Hepatocyte (in vitro differentiated cells): ENCODE measurements around the gene CHST11. TPM values are rescaled to one million over a fixed set of nuclear protein-coding genes. Genes with fewer than 3 reads are reported as not detected.

Experiments used
- DNase-seq: peaks from one replicate; pipeline ENCODE4 v3.0.0-alpha.2; 2016; ENCODE audit warnings: low spot score
- H2AFZ ChIP-seq: fragments of 200-600 bp; sonication (generic); 2 replicates; pipeline ENCODE4 v1.6.0; 2016; ENCODE audit warnings: antibody characterized with exemption, mild to moderate bottlenecking
- H3K27ac ChIP-seq: fragments of 200-600 bp; sonication (generic); 2 replicates; pipeline ENCODE4 v1.5.1; 2016; ENCODE audit warnings: mild to moderate bottlenecking
- H3K27me3 ChIP-seq: fragments of 200-600 bp; sonication (generic); 2 replicates; pipeline ENCODE4 v1.6.1; 2016
- H3K36me3 ChIP-seq: fragments of 200-600 bp; sonication (generic); replicated peaks from 2 replicates; pipeline ENCODE4 v1.5.1; 2016; ENCODE audit warnings: low read depth; ENCODE audit not compliant: insufficient read depth
- H3K4me1 ChIP-seq: fragments of 200-600 bp; sonication (generic); 2 replicates; pipeline ENCODE4 v1.5.1; 2016; ENCODE audit warnings: mild to moderate bottlenecking, moderate library complexity; ENCODE audit not compliant: insufficient read depth
- H3K4me2 ChIP-seq: fragments of 200-600 bp; sonication (generic); 2 replicates; pipeline ENCODE4 v1.6.0; 2016
- H3K4me3 ChIP-seq: fragments of 200-600 bp; sonication (generic); 2 replicates; pipeline ENCODE4 v1.5.1; 2016; ENCODE audit warnings: mild to moderate bottlenecking
- H3K79me2 ChIP-seq: fragments of 200-600 bp; sonication (generic); 2 replicates; pipeline ENCODE4 v1.6.0; 2017; ENCODE audit warnings: mild to moderate bottlenecking
- H3K9me2 ChIP-seq: fragments of 200-600 bp; sonication (generic); replicated peaks from 2 replicates; pipeline ENCODE4 v1.6.0; 2017; ENCODE audit warnings: mild to moderate bottlenecking; ENCODE audit not compliant: insufficient read depth
- H3K9me3 ChIP-seq: fragments of 200-600 bp; sonication (generic); 2 replicates; pipeline ENCODE4 v1.5.1; 2016; ENCODE audit warnings: low read depth, mild to moderate bottlenecking
- H4K20me1 ChIP-seq: fragments of 200-600 bp; sonication (generic); 2 replicates; pipeline ENCODE4 v1.6.0; 2016; ENCODE audit warnings: mild to moderate bottlenecking; ENCODE audit not compliant: insufficient read depth, poor library complexity, severe bottlenecking
- EZH2 ChIP-seq: fragments of 200-600 bp; sonication (generic); IDR thresholded peaks from 2 replicates; pipeline ENCODE4 v1.6.1; 2016; ENCODE audit warnings: antibody characterized with exemption, mild to moderate bottlenecking, borderline replicate concordance
- EZH2phosphoT487 ChIP-seq: fragments of 200-600 bp; sonication (generic); IDR thresholded peaks from one replicate; pipeline ENCODE4 v1.6.1; 2018; ENCODE audit warnings: antibody characterized with exemption, mild to moderate bottlenecking, low read depth, moderate library complexity; ENCODE audit not compliant: unreplicated experiment, severe bottlenecking
- whole genome bisulfite sequencing: methylation state at CpG from one replicate; pipeline ENCODE4 v1.1.6; 2016; ENCODE audit warnings: low lambda C conversion rate; ENCODE audit errors: missing lambda C conversion rate; 5-methylcytosine and 5-hydroxymethylcytosine counted together
- polyA plus RNA-seq: library from polyadenylated mRNA; unstranded; fragments of >200 nt; fragmentation: Nextera tagmentation; extraction: Ambion mirVana; gene quantifications from 2 replicates; pipeline ENCODE4 v1.2.1, GENCODE V29; 2016
- total RNA-seq: library from RNA; depleted of rRNA; stranded (reverse); fragments of >200 nt; gene quantifications from 2 replicates; pipeline ENCODE4 v1.2.3, GENCODE V29; 2014
- TF ChIP-seq, protein P1 (sequence below): fragments of 200-600 bp; sonication (generic); IDR thresholded peaks from 2 replicates; pipeline ENCODE4 v1.5.1; 2016; ENCODE audit warnings: antibody characterized with exemption, mild to moderate bottlenecking; ENCODE audit not compliant: poor library complexity

Gene CHST11
- total and polyA plus RNA-seq, 2 experiments from 2014 or later: 5.2 to 8.9 TPM

DNA sequence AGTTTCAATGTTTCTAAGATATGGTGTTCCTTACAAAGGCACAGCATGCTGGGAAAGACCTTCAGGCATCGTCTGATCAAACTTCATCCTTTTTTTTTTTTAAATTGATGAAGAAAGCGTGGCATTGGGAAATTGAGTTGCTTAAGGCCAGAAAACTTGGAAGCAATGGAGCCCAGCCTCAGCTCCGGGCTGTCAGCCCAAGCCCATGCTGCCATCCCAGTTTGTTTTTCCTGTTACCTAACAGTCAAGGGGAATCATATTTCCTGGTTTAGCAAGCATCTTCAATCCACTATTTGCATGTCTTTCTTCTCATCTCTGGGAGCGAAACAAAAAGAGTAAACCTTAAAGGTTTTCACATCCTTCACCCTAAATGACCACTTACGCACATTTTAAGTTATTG, 200.2 kb downstream of the CHST11 start:
- no peak overlapping the region for H3K4me3 ChIP-seq
- H3K9me2 ChIP-seq: no peaks in the 10 kb centered on the region
- no peak for DNase-seq
- H3K4me2 ChIP-seq: no peak overlapping the region
- H3K27me3 ChIP-seq: no peaks in the 10 kb centered on the region
- H3K36me3 ChIP-seq: no peaks in the 10 kb centered on the region
- H3K27ac ChIP-seq: no peak overlapping the region
- WGBS: 89% methylated on average over 5 of the region's 5 CpGs
- H4K20me1 ChIP-seq: no peaks in the 10 kb centered on the region
- H3K9me3 ChIP-seq: no peaks in the 10 kb centered on the region
- H3K4me1 ChIP-seq: no peaks in the 10 kb centered on the region
- no peaks in the 10 kb centered on the region for H3K79me2 ChIP-seq
- TF ChIP-seq EZH2phosphoT487 (no peak), EZH2 (no peak)
- TF ChIP-seq, protein P1, sequence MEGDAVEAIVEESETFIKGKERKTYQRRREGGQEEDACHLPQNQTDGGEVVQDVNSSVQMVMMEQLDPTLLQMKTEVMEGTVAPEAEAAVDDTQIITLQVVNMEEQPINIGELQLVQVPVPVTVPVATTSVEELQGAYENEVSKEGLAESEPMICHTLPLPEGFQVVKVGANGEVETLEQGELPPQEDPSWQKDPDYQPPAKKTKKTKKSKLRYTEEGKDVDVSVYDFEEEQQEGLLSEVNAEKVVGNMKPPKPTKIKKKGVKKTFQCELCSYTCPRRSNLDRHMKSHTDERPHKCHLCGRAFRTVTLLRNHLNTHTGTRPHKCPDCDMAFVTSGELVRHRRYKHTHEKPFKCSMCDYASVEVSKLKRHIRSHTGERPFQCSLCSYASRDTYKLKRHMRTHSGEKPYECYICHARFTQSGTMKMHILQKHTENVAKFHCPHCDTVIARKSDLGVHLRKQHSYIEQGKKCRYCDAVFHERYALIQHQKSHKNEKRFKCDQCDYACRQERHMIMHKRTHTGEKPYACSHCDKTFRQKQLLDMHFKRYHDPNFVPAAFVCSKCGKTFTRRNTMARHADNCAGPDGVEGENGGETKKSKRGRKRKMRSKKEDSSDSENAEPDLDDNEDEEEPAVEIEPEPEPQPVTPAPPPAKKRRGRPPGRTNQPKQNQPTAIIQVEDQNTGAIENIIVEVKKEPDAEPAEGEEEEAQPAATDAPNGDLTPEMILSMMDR: no peak
- no peak overlapping the region for H2AFZ ChIP-seq

DNA sequence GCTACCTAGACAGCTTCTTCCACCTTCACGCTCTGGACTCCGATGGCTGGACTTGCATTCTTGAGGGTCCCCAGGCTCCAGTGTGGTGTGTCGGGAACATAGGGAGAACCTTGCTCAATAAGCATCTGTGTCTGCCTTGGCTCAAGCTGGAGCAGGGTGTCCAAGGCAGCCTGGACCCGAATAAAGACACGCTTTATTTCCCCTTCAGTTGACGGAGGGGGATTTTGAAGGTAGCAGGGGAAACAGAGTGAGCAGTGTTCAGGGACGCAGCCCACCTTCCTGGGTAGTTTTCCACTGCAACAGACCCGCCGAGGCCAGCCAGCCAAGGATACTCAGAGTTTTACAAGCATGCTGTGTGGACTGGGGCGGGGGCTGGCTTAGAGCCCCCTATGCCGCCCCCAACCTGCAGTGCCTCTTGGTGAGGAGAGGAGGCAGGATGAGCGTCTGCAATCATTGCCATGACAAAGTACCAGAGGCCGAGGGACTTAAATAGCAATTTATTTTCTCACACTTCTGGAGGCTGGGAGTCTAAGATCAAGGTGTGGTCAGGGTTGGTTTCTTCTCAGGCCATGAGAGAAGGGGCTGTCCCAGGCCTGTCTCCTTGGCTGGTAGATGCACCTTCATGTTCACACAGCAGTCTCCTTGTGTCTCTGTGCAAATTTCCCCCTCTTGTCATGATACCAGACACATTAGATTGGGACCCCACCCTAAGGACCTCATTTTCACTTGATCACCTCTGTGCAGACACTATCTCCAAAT, 201.2 kb downstream of the CHST11 start:
- Histone ChIP-seq H4K20me1 (no peaks in the 10 kb centered on the region), H3K4me3 (no peak overlapping the region), H3K79me2 (no peaks in the 10 kb centered on the region), H3K27me3 (no peaks in the 10 kb centered on the region), H2AFZ (no peak overlapping the region), H3K9me3 (no peaks in the 10 kb centered on the region), H3K4me2 (no peak overlapping the region), H3K9me2 (no peaks in the 10 kb centered on the region), H3K27ac (no peak overlapping the region), H3K36me3 (no peaks in the 10 kb centered on the region), H3K4me1 (no peaks in the 10 kb centered on the region)
- TF ChIP-seq EZH2 (no peak), EZH2phosphoT487 (no peak)
- TF ChIP-seq, protein P1: no peak
- WGBS: 78% methylated on average over 13 of the region's 13 CpGs
- no peak for DNase-seq

DNA sequence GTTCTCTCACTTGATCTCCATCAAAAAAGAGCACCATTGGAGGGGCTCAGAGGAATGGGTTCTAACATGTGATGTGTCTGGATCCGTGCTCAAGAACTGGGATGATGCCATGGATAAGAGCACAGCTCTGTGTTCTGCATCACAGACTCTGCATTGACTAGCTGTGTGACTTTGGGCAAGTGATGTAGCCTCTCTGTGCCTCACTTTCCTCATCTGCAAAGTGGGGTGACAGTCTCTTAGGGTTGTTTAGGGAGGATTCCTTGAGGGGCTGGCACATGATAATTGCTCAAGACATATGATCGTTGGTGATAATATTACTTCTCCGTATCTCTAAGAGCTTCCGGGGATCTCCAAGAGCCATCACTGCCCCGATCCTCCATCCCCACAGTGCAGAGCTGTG, 202.3 kb downstream of the CHST11 start:
- 96% methylated on average over 5 of the region's 5 CpGs for WGBS
- DNase-seq: no peak
- Histone ChIP-seq H3K9me2 (no peaks in the 10 kb centered on the region), H3K4me3 (no peak overlapping the region), H3K4me1 (no peaks in the 10 kb centered on the region), H2AFZ (no peak overlapping the region), H3K79me2 (no peaks in the 10 kb centered on the region), H3K9me3 (no peaks in the 10 kb centered on the region), H3K36me3 (no peaks in the 10 kb centered on the region), H3K4me2 (no peak overlapping the region), H3K27me3 (no peaks in the 10 kb centered on the region), H4K20me1 (no peaks in the 10 kb centered on the region), H3K27ac (no peak overlapping the region)
- TF ChIP-seq EZH2 (no peak), EZH2phosphoT487 (no peak)
- TF ChIP-seq, protein P1: no peak
